T-helper 1 cell treated with Interleukin-12 subunit alpha and Interleukin-12 subunit beta and Interleukin-4 antibody, amounts not matched to agents 30 μg/mL and 1 μg/mL, for 36 hours (primary cell): ENCODE results near the gene TET2.
A peak's percentile ranks its signal among the peaks of the same experiment; 100 is the strongest.

ENCODE experiments used
- H3K27ac Mint-ChIP-seq: one replicate; pipeline ENCODE4 v1.8.0; 2021; ENCODE audit warnings: mild to moderate bottlenecking, mixed read lengths
- H3K27me3 Mint-ChIP-seq: one replicate; pipeline ENCODE4 v1.8.0; 2021; ENCODE audit warnings: low read depth, mixed read lengths
- H3K36me3 Mint-ChIP-seq: one replicate; pipeline ENCODE4 v1.8.0; 2021; ENCODE audit warnings: low read depth, mixed read lengths
- H3K4me1 Mint-ChIP-seq: one replicate; pipeline ENCODE4 v1.8.0; 2021; ENCODE audit warnings: low read depth, mixed read lengths
- H3K4me3 Mint-ChIP-seq: one replicate; pipeline ENCODE4 v1.8.0; 2021; ENCODE audit warnings: mild to moderate bottlenecking, moderate library complexity, mixed read lengths
- H3K9me3 Mint-ChIP-seq: one replicate; pipeline ENCODE4 v1.8.0; 2021; ENCODE audit warnings: mixed read lengths

The TET2 gene

DNA sequence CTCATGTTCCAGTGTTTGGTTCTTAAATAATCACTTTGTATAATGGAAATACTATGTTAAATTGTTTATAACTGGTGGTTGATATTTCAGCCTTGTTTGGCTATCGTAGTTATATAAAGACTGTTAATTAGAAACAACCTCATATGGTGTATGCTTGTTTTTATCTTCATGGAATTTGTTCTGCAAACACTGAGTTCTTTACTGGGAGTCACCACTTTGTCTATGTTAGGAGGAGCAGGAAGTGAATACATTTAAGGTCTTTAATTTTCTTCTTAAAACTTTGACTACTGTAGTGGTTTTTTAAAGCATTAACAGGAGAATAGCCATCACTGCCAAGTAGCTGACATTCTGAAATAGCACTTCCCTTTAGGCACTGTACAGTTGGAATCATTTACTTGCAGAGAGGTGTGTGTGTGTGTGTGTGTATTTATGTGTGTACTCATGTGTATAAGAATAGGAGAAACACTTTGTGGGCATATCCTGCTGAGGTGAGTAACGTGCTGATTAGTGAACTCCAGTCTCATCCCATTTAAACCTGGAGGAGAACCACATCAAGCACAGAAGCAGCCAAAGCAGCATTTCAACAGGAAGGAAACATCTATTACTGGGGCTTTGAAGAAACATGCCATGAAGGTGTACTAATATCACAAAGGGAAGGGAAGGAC is 37.8 kb downstream of the TET2 start:
- Mint-ChIP-seq H3K4me1 (peaks cover 21% of the 10 kb centered on the region), H3K27ac (peak overlapping the region; percentile 10), H3K4me3 (no peak overlapping the region)

DNA sequence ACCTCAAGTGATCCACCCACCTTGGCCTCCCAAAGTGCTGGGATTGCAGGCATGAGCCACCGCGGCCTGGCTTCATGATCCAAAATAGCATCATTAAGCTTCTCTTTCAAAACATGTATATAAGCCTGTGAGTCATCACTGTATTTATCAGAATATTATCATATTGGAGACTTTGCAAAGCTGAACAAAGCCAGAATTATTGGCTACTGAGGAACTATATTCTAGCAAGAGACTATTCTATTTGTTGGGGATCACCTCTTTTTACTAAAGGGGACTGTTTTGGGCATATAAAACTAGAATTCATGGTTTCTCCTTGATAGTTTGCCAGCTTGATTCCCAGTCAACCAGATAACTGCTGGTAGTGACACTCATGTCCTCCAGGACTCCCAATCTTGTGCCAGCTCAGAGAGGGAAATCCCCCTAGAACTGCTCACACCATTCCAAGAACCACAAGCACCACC is 40.1 kb downstream of the TET2 start:
- H3K27ac Mint-ChIP-seq, result no peak overlapping the region
- H3K4me3 Mint-ChIP-seq, result no peak overlapping the region
- peaks cover 26% of the 10 kb centered on the region for H3K4me1 Mint-ChIP-seq
- peaks cover 21% of the 10 kb centered on the region for H3K36me3 Mint-ChIP-seq
- no peaks in the 10 kb centered on the region for H3K27me3 Mint-ChIP-seq
- H3K9me3 Mint-ChIP-seq, result no peaks in the 10 kb centered on the region

More for the DNA sequence above, 37.8 kb downstream of the TET2 start:
- Mint-ChIP-seq H3K27me3 (no peaks in the 10 kb centered on the region), H3K36me3 (peaks cover 13% of the 10 kb centered on the region), H3K9me3 (no peaks in the 10 kb centered on the region)

DNA sequence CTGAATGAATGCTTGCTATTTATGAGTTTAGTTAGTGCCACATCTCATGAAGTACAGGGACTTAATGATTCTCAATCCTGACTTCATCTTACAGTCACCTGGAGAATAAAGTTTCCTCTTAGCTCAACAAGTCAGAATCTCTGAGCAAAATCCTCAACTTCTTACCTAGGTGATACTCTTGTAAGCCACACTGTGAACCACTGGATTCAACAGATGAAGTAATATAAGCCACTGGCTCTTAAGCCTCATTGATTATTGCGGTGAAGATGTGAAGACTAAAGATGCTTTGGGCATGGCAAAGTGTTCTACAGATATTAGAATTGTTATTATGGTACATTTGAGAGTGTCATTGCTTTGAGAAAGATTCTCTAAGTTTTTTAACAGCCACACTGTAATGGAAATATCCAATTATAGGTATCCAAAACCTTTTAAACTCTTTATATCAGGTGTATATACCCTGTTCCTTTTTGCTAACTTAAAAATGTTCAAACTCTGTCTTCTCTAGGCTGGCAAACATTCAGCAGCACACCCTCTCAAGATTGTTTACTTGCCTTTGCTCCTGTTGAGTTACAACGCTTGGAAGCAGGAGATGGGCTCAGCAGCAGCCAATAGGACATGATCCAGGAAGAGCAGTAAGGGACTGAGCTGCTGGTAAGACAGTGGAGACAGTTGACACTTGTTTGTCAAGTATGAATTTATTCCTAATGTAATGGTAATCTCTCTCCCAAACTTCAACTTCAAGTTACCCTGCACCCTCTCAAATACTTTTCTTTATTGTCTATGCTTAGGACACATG is 43.4 kb downstream of the TET2 start:
- Mint-ChIP-seq H3K27me3 (no peaks in the 10 kb centered on the region), H3K27ac (no peak overlapping the region), H3K4me1 (peaks cover 29% of the 10 kb centered on the region), H3K36me3 (peaks cover 33% of the 10 kb centered on the region), H3K4me3 (no peak overlapping the region), H3K9me3 (no peaks in the 10 kb centered on the region)

DNA sequence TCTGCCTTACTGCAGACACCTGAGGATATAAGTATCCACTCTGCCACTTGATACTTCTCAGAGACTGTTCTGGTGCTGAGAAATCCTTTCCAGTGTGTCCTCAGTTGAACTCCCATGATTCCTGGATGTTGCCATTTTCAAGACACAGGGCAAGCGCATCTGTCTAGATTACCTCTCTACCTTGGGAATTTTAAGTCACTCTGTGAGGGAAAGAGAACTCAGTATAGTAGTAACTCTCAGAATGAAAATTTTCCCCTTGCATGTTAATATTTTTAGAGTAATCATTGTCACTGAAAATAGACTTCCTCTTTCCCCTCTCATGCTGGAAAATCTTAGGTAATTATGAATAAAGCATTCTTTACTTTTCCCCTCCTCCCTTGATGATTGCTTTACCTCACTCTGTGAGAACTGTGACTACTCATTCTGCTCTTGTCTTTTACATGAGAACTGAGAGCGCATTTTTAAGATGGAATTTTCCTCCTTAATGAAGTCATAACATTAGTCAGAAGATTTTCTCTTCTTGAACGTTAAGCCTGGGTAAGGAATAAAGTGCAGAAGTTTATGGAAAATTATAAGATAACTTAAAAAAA is 45.0 kb downstream of the TET2 start:
- H3K4me3 Mint-ChIP-seq, result no peak overlapping the region
- peaks cover 42% of the 10 kb centered on the region for H3K36me3 Mint-ChIP-seq
- no peak overlapping the region for H3K27ac Mint-ChIP-seq

DNA sequence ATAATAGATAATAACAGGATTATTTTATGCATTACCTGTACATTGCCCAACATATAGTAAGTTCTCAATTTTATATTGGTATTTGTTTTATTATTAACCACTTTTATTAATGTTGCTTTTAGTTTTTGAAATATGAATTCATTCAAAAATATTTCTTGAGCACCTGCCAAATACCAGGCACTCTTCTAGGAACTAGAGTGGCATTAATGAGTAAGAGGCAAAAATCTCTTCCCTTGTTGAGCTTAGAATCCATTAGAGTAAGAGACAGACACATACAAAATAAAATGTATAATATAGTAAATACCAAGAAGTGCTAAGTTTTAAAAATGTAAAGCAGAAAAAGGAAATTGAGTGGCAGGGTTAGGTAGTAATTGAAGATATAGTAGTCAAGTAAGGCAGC is 45.8 kb downstream of the TET2 start:
- no peak overlapping the region for H3K4me3 Mint-ChIP-seq
- no peaks in the 10 kb centered on the region for H3K27me3 Mint-ChIP-seq
- H3K36me3 Mint-ChIP-seq, result peaks cover 42% of the 10 kb centered on the region
- peaks cover 34% of the 10 kb centered on the region for H3K4me1 Mint-ChIP-seq
- H3K9me3 Mint-ChIP-seq, result no peaks in the 10 kb centered on the region
- H3K27ac Mint-ChIP-seq, result no peak overlapping the region

More for the DNA sequence above, 45.0 kb downstream of the TET2 start:
- H3K27me3 Mint-ChIP-seq, result no peaks in the 10 kb centered on the region
- H3K4me1 Mint-ChIP-seq, result peaks cover 34% of the 10 kb centered on the region
- no peaks in the 10 kb centered on the region for H3K9me3 Mint-ChIP-seq

DNA sequence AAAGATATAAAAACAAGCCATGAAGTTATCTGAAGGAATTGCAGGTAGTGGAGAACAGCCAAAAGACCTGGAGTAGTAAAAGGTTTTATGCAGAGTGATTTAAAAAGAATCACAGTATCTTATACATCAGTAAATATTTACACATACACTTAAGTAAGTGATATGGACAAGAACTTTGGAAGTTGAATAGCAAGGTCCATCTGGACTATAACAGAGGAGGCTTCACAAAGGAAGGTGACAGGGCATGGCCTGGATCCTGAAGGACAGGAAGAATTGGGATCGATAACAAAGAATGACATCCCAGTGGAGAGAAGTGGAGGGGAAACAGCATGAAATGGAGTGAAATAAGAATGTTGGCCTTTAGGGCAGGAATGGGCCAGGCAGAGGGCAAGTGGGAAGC is 46.2 kb downstream of the TET2 start:
- Mint-ChIP-seq H3K36me3 (peaks cover 39% of the 10 kb centered on the region), H3K27ac (no peak overlapping the region), H3K4me1 (peaks cover 32% of the 10 kb centered on the region), H3K4me3 (no peak overlapping the region), H3K27me3 (no peaks in the 10 kb centered on the region), H3K9me3 (no peaks in the 10 kb centered on the region)

DNA sequence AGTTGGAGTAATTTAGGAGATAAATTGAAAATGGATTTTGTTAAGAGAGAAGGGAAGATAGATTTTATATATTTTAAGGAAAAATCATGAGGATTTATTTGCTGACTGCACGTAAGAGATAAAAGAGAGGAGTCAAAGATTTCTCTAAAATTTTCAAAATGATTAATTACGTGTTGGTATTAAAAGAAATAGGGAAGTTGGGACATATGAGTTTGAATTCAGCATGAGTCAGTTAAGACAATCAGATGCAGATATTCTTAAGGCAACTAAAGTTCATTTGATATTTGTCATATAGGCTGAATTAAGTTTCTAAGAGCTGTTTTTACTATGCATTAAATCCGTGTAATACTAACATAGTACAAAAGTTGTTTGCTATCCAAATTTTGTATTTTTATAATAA is 46.9 kb downstream of the TET2 start:
- no peak overlapping the region for H3K27ac Mint-ChIP-seq
- H3K4me3 Mint-ChIP-seq, result no peak overlapping the region
- H3K9me3 Mint-ChIP-seq, result no peaks in the 10 kb centered on the region
- peaks cover 28% of the 10 kb centered on the region for H3K4me1 Mint-ChIP-seq
- peaks cover 36% of the 10 kb centered on the region for H3K36me3 Mint-ChIP-seq
- H3K27me3 Mint-ChIP-seq, result no peaks in the 10 kb centered on the region

DNA sequence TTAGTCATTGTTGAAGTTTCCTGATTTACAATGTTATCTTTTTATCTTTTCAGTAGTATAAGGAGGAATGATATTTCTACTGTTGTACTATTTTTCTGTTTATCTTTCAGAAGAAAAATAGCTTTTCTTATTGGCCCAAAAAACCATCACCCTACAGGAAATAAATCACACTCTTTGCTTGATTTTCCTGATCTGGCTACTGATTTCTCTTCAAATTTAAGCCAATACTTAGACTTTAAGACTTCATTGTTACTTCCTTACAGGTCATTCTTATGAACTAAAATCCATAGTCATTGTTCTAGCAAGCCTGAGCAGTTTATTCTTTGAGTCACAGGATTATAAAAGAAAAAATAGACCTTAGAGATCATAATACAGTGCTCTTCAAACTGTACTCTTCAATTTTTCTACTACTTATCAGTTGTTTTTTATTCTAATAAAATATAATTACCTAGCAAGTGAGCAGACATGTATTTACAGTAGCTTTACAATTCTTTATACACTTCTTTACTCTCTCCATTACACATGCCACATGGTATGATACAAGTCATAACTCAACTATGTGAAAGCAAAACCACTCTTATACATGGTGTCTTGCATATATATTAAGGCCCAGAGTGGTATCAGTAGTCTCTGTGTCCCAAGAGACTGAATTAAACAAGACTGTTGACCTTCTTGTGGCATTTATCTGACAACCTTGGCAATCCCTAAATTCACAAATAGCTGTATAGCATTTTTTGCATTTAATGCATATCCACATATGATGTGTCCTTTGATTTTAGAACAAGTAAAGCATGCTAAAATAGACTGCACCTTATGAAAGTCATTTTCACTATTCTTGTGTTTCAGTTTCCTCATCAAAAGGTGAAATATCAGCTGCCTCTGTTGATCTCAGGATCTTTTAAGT is 47.9 kb downstream of the TET2 start:
- Mint-ChIP-seq H3K27ac (no peak overlapping the region), H3K9me3 (no peaks in the 10 kb centered on the region), H3K27me3 (no peaks in the 10 kb centered on the region), H3K36me3 (peaks cover 35% of the 10 kb centered on the region), H3K4me1 (peaks cover 27% of the 10 kb centered on the region), H3K4me3 (no peak overlapping the region)

DNA sequence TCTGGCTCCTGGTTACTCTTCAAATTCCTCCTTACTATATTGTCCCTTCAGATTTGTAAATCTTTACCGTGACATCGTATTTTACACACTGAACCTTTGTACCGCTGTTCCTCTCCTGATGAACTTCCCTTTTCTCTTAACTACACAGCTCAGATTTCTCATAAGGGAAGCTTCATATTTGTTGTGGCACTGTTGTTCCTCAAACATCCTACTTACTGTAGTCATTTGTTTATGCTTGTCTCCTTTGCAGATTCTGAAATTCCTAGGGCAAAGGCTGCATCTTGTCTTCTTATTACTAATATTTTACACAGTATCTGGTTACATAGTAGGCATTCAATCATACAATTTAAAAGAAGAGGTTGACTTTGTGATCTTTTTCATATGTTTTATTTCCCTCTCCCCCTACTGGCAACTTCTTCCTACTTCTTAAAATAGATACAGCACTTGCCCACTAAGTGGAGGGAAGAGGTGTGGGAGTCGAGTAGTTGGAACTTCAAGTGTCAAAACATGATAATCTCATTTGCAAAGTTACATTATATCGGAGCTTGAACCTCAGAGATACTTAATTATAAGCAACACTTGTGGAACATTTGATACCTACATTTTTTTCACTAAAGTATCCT is 50.0 kb downstream of the TET2 start:
- H3K27ac Mint-ChIP-seq, result no peak overlapping the region
- peaks cover 27% of the 10 kb centered on the region for H3K36me3 Mint-ChIP-seq
- H3K27me3 Mint-ChIP-seq, result no peaks in the 10 kb centered on the region
- no peaks in the 10 kb centered on the region for H3K9me3 Mint-ChIP-seq
- H3K4me1 Mint-ChIP-seq, result peaks cover 21% of the 10 kb centered on the region
- H3K4me3 Mint-ChIP-seq, result no peak overlapping the region

DNA sequence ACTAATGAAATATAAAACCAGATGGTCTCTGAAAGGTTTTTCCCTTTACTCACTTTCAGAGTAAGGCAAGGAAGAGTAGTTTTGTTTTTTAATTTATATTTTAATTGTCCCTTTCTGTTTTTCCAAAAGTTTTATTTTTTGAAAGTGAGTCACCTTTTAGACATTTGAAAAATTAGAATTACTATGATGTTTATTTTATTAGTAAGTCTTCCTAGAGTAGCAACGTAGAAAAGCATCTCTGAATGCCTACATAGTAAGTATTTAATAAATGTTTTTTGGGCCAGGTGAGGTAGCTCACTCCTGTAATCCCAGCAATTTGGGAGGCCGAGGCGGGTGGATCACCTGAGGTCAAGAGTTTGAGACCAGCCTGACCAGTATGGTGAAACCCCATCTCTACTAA is 51.1 kb downstream of the TET2 start:
- no peak overlapping the region for H3K4me3 Mint-ChIP-seq
- peaks cover 20% of the 10 kb centered on the region for H3K4me1 Mint-ChIP-seq
- no peak overlapping the region for H3K27ac Mint-ChIP-seq
- no peaks in the 10 kb centered on the region for H3K9me3 Mint-ChIP-seq
- peaks cover 23% of the 10 kb centered on the region for H3K36me3 Mint-ChIP-seq
- no peaks in the 10 kb centered on the region for H3K27me3 Mint-ChIP-seq

DNA sequence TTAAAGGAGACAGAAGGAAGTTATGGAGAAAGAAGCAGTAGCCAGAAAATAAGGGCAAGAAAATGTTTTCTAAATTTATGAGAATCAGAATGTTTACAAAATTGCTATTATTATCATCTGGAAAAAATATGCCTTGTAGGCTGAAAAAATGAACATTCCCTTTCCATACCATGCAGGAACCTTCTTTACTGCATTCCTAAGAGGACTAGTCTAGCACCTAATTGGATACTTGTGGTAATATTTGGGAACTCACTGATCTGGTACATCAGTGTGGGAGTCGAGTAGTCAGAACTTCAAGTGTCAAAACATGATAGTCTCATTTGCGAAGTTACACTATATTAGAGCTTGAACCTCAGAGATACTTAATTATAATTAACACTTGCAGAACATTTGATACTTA is 51.9 kb downstream of the TET2 start:
- no peaks in the 10 kb centered on the region for H3K9me3 Mint-ChIP-seq
- H3K36me3 Mint-ChIP-seq, result peaks cover 18% of the 10 kb centered on the region
- no peak overlapping the region for H3K27ac Mint-ChIP-seq
- no peak overlapping the region for H3K4me3 Mint-ChIP-seq
- H3K4me1 Mint-ChIP-seq, result peaks cover 21% of the 10 kb centered on the region
- H3K27me3 Mint-ChIP-seq, result no peaks in the 10 kb centered on the region

DNA sequence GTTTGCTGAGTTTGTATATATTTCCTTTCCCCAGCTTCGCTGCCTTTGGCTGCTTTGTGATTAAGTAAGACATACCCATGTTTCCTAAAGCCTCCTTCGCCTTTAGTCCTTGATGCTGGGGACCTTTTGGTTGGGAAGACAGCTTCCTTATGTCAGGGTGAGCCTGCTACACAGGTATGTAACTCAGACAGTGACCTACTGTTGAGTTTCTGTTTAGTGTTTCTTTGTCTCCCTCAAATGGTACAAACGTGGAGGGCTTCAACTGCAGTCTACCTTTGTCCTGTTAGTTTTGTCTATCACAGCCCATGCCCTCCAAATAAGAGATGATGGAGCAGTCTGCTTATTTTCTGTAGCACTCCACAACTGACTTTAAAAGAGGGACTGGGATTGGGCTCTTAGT is 59.5 kb downstream of the TET2 start:
- Mint-ChIP-seq H3K4me3 (no peak overlapping the region), H3K27ac (no peak overlapping the region), H3K9me3 (no peaks in the 10 kb centered on the region), H3K27me3 (no peaks in the 10 kb centered on the region), H3K4me1 (peaks cover 9% of the 10 kb centered on the region), H3K36me3 (peaks cover 20% of the 10 kb centered on the region)

DNA sequence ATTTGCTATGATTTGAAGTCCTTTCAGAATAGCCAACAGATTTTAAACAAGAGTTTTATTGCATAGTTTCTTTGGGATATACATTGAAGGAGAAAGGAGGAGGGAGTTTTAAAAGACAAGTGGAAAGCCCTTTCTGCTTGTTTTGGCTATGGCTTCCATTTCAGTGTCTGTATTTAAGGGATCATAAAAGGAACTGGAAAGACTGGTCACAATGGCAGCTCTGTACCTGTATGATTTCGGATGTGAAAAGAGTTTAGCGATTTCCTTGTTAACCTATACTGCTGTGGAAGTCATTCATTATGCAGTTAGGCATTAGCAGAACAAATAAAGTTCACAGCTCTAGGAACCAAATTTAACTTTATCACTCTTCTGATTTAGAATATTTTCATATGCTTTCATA is 60.7 kb downstream of the TET2 start:
- Mint-ChIP-seq H3K27ac (no peak overlapping the region), H3K36me3 (peaks cover 20% of the 10 kb centered on the region), H3K4me1 (peaks cover 11% of the 10 kb centered on the region), H3K4me3 (no peak overlapping the region), H3K9me3 (no peaks in the 10 kb centered on the region), H3K27me3 (no peaks in the 10 kb centered on the region)

DNA sequence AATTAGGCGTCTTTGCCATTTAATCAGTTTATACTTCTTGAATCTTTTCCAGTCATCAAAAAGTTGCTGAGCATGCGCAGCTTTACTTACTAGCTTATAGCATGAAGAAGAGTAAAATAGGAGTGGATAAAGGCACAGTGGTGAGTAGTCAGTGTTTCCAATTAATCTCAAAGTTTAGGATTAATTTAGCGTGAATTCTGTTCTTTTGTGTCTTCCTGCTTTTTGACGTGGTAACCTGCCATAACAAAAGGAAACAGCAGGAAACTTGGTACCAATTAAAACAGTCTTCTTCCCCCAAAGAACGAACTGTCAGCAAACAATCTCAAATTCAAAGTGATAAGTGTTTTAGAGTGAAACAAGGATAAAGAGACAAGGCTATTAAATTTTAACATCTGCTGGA is 61.9 kb downstream of the TET2 start:
- H3K4me1 Mint-ChIP-seq, result peaks cover 6% of the 10 kb centered on the region
- H3K36me3 Mint-ChIP-seq, result peaks cover 20% of the 10 kb centered on the region
- H3K9me3 Mint-ChIP-seq, result no peaks in the 10 kb centered on the region
- no peaks in the 10 kb centered on the region for H3K27me3 Mint-ChIP-seq
- no peak overlapping the region for H3K4me3 Mint-ChIP-seq
- H3K27ac Mint-ChIP-seq, result no peak overlapping the region
